Endothelial cell of umbilical vein (primary cell): ENCODE data around the gene CYP2F1.

Source experiments
- EZH2 ChIP-seq: IDR thresholded peaks from 2 replicates; pipeline ENCODE4 v1.6.1; 2012; ENCODE audit warnings: borderline replicate concordance, low read depth, mild to moderate bottlenecking, moderate library complexity, low read length, inconsistent platforms; ENCODE audit not compliant: severe bottlenecking
- MYC ChIP-seq: IDR thresholded peaks from one replicate; pipeline ENCODE4 v1.6.1; 2011; ENCODE audit warnings: mild to moderate bottlenecking, low read depth, low read length
- POLR2A ChIP-seq: IDR thresholded peaks from 2 replicates; pipeline ENCODE4 v1.6.1; 2012; ENCODE audit warnings: low read depth, mild to moderate bottlenecking, control low read depth, low read length
- POLR2AphosphoS5 ChIP-seq: IDR thresholded peaks from 2 replicates; pipeline ENCODE4 v1.6.1; 2012; ENCODE audit warnings: low read depth, mild to moderate bottlenecking, control low read depth, low read length, moderate library complexity; ENCODE audit not compliant: insufficient read depth
- TF ChIP-seq, protein P1 (sequence below), 2 donors: IDR thresholded peaks; 1 replicate in 1 of 2; 2 replicates in 1 of 2; pipeline ENCODE4 v1.5.1; 2011; ENCODE audit warnings: low read length in 2 of 2, mild to moderate bottlenecking in 2 of 2, moderate library complexity in 2 of 2, control low read depth in 1 of 2, inconsistent platforms in 1 of 2, low read depth in 1 of 2; ENCODE audit not compliant: insufficient read depth in 1 of 2; ENCODE audit errors: extremely low read depth in 1 of 2
- TF ChIP-seq, protein P2 (sequence below): IDR thresholded peaks from 2 replicates; pipeline ENCODE4 v1.6.1; 2011; ENCODE audit not compliant: insufficient read depth, insufficient read length

DNA sequence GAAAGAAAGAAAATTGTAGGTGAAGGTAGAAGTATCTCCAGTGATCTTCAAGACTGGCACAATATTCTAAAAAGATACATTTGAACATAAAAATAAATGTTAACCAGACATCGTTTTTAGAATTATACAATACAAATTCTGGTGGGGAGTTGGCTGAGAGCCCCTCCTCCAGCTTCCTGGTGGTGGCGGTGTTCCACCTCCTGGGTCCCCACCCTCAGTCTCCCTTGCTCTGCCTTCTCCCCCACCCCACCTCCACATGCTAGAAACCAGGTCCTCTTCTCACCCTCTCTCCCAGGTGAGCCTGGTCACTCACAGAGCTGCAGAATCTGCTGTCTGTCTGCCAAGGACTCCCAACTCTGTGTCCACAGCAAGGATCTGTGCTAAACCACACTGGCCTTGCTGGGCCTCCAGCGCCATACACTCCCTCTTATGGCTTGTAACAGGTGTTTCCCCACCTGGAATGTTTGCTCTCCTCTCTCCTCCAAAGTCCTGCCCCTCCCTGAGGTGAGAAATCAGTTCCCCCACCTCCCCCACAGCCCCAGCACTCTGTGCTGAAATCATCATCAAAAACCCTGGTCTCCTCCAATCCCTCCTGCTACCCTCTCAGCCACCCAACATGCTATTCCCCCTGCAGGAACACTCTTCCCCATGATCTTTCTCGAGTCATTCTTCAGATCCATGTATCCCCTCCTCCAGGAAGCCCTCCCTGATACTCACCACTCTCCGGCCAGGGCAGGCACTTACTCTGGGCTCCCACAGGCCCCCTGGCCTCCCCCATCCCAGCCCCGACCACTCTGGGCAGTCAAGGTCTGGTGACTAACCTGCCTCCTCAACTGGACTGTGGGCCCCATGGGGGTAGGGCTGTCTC lies 58.3 kb downstream of the CYP2F1 start:
- TF ChIP-seq MYC: no peak
- no peak for TF ChIP-seq POLR2A
- TF ChIP-seq, protein P1, sequence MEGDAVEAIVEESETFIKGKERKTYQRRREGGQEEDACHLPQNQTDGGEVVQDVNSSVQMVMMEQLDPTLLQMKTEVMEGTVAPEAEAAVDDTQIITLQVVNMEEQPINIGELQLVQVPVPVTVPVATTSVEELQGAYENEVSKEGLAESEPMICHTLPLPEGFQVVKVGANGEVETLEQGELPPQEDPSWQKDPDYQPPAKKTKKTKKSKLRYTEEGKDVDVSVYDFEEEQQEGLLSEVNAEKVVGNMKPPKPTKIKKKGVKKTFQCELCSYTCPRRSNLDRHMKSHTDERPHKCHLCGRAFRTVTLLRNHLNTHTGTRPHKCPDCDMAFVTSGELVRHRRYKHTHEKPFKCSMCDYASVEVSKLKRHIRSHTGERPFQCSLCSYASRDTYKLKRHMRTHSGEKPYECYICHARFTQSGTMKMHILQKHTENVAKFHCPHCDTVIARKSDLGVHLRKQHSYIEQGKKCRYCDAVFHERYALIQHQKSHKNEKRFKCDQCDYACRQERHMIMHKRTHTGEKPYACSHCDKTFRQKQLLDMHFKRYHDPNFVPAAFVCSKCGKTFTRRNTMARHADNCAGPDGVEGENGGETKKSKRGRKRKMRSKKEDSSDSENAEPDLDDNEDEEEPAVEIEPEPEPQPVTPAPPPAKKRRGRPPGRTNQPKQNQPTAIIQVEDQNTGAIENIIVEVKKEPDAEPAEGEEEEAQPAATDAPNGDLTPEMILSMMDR (IDR thresholded peaks at IDR 0.05; ENCODE audit: extremely low read depth in 1 of 2, insufficient read depth in 1 of 2, low read depth in 1 of 2, low read length in 2 of 2): no peak
- TF ChIP-seq, protein P2, sequence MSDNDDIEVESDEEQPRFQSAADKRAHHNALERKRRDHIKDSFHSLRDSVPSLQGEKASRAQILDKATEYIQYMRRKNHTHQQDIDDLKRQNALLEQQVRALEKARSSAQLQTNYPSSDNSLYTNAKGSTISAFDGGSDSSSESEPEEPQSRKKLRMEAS: no peak
- TF ChIP-seq POLR2AphosphoS5: no peak
- TF ChIP-seq EZH2: no peak
